ENCODE measurements around the gene TEX261. TPM values are rescaled to one million over a fixed set of nuclear protein-coding genes. Genes with fewer than 3 reads are reported as not detected.

TEX261 gene
- total and polyA plus RNA-seq, 2 of the 8 experiments (the other 6 are each of a cell fraction or from before 2014, with no cell fraction given) = 25.2 to 30.1 TPM

- H2AFZ ChIP-seq (ENCODE audit: low read length) = no peak overlapping the region
- FAIRE-seq (no peak), DNase-seq (ENCODE audit: low read depth in 1 of 2, low spot score in 2 of 2) (peak in 1 of 2 experiments; percentile 48)
- peak overlapping the region; percentile 64 to 79 for H3K4me2 ChIP-seq (ENCODE audit: insufficient read depth in 1 of 2, low read depth in 2 of 2, low read length in 2 of 2)
- peaks cover 5% of the 10 kb centered on the region; the same call in 1 of the 2 replicates for H3K23me2 ChIP-seq (ENCODE audit: low read depth, low read length)
- no peak overlapping the region for H3K9ac ChIP-seq (replicated peaks in 1 of 4; ENCODE audit: extremely low read depth in 1 of 4, low read depth in 3 of 4, low read length in 3 of 4)
- no peak overlapping the region for H2BK12ac ChIP-seq (ENCODE audit: low read depth, low read length)
- no peak overlapping the region for H3K27ac ChIP-seq (ENCODE audit: low read depth, low read length)
- H3K4ac ChIP-seq (replicated peaks; ENCODE audit: insufficient read length, low read depth, low read length) = no peak overlapping the region
- peaks cover 0 to 27% (median 9%) of the 10 kb centered on the region in 4 experiments; a peak in 5 of 7 replicates for H3K27me3 ChIP-seq (replicated peaks in 1 of 4; ENCODE audit: control insufficient read depth in 3 of 4, extremely low read depth in 1 of 4, insufficient read depth in 3 of 4, low read length in 3 of 4)
- H3K79me1 ChIP-seq (ENCODE audit: low read depth, low read length) = no peaks in the 10 kb centered on the region
- H3K4me1 ChIP-seq (replicated peaks in 1 of 4; ENCODE audit: control insufficient read depth in 3 of 4, insufficient read depth in 4 of 4, low read length in 3 of 4) = peaks cover 0 to 14% (median 4%) of the 10 kb centered on the region in 4 experiments; a peak in 6 of 7 replicates
- TF ChIP-seq BRCA1 (IDR thresholded peaks at IDR 0.05; ENCODE audit: low read depth, low read length) (no peak), CEBPB (IDR thresholded peaks at IDR 0.05; ENCODE audit: low read depth, low read length) (peak; percentile 79)
- no peak overlapping the region for H2BK5ac ChIP-seq (ENCODE audit: low read depth, low read length)
- H4K8ac ChIP-seq (ENCODE audit: extremely low read depth, insufficient read depth, low read length) = no peak overlapping the region
- H3K23ac ChIP-seq (ENCODE audit: insufficient read length) = no peak overlapping the region
- no peaks in the 10 kb centered on the region for H3K79me2 ChIP-seq (ENCODE audit: control insufficient read depth in 1 of 2, insufficient read depth in 2 of 2, low read length in 2 of 2)
- no peak overlapping the region for H4K5ac ChIP-seq (ENCODE audit: insufficient read length, low read depth, low read length)
- no peaks in the 10 kb centered on the region for H3K9me3 ChIP-seq (ENCODE audit: insufficient read depth in 2 of 2, low read depth in 1 of 2, low read length in 1 of 2)
- H2BK15ac ChIP-seq (ENCODE audit: low read length) = no peak overlapping the region
- no peak overlapping the region for H2BK20ac ChIP-seq (ENCODE audit: low read length)
- H4K20me1 ChIP-seq (replicated peaks in 1 of 2; ENCODE audit: control insufficient read depth in 1 of 2, insufficient read depth in 2 of 2, low read length in 2 of 2) = peaks cover 0 to 3% of the 10 kb centered on the region in 2 experiments
- ChIA-PET POLR2A (ENCODE audit: partially characterized antibody) (interaction anchor here (1.9 kb wide), 1 partner anchor 11 kb away, joined by 4 read pairs; no protein-coding TSS in a partner anchor), CTCF (ENCODE audit: partially characterized antibody) (interaction anchor here (0.6 to 3.8 kb wide), 14 partner anchors 11 to 155 kb away, joined by 3 to 32 read pairs (median 4); partner anchors contain the start of gene NAGK)
- peak overlapping the region in 3 of 4 experiments; percentile 49 to 70 (median 62); a peak in 4 of 8 replicates for H3K4me3 ChIP-seq (ENCODE audit: extremely low read depth in 1 of 4, insufficient read depth in 2 of 4, low read depth in 3 of 4, low read length in 4 of 4)
- 45% methylated on average over 14 of the region's 14 CpGs; no CpG with 5 or more reads in 1 of the 2 experiments for WGBS, 2 experiments (ENCODE audit: extremely low coverage in 1 of 2, insufficient coverage in 1 of 2, insufficient read length in 1 of 2, insufficient replicate concordance in 2 of 2, low coverage in 1 of 2, low lambda C conversion rate in 2 of 2, missing lambda C conversion rate in 1 of 2)
- no peaks in the 10 kb centered on the region for H3K36me3 ChIP-seq (ENCODE audit: control insufficient read depth in 2 of 4, insufficient read depth in 4 of 4, low read length in 3 of 4)
- H2BK120ac ChIP-seq (replicated peaks; ENCODE audit: low read depth, low read length) = no peak overlapping the region
- no peak overlapping the region for H3K18ac ChIP-seq (ENCODE audit: extremely low read depth, low read length)
- H3K14ac ChIP-seq (ENCODE audit: insufficient read length) = no peak overlapping the region
- no peak overlapping the region for H3K56ac ChIP-seq (replicated peaks; ENCODE audit: insufficient read length, low read depth, low read length)
- no peak overlapping the region for H4K91ac ChIP-seq (replicated peaks; ENCODE audit: insufficient read length, low read length)
- no peak overlapping the region for H2AK5ac ChIP-seq (ENCODE audit: low read depth, low read length)
These were observed 17.0 kb downstream of the TEX261 start for GRCh38 chr2:70977605-70978205.

Measured in H1 (cell line).